ENCODE data around the gene TCN1.

DNA sequence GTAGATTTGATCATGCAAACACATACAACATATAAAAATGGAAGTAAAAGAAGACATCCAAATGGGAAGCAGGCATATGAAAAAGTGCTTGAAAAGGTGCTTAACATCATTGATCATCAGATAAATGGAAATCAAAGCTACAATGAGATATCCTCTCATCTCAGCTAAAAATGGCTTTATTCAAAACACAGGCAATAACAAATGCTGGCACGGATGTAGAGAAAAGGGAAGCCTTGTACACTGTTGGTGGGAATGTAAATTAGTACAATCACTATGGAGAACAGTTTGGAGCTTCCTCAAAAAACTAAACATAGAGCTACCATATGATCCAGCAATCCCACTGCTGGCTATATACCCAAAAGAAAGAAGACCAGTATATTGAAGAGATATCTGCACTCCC, 549 bp upstream of the TCN1 start:
- TF ChIP-seq CTCF (IDR thresholded peaks at IDR 0.05): no peak
- no peak for TF ChIP-seq POLR2A (IDR thresholded peaks at IDR 0.05)
